ENCODE measurements around the gene SLC51B.

The SLC51B gene

GRCh38 chr15:65029736-65030208 lies 15.4 kb upstream of the SLC51B start:
- no peak for DNase-seq (ENCODE audit: low spot score)
- in situ Hi-C loops (cut with MboI; ENCODE audit: low pct_unique_long_range_greater_than_20kb, low sequenced_read_pairs, unreplicated experiment) = no loop called here
- TF ChIP-seq, protein P1, sequence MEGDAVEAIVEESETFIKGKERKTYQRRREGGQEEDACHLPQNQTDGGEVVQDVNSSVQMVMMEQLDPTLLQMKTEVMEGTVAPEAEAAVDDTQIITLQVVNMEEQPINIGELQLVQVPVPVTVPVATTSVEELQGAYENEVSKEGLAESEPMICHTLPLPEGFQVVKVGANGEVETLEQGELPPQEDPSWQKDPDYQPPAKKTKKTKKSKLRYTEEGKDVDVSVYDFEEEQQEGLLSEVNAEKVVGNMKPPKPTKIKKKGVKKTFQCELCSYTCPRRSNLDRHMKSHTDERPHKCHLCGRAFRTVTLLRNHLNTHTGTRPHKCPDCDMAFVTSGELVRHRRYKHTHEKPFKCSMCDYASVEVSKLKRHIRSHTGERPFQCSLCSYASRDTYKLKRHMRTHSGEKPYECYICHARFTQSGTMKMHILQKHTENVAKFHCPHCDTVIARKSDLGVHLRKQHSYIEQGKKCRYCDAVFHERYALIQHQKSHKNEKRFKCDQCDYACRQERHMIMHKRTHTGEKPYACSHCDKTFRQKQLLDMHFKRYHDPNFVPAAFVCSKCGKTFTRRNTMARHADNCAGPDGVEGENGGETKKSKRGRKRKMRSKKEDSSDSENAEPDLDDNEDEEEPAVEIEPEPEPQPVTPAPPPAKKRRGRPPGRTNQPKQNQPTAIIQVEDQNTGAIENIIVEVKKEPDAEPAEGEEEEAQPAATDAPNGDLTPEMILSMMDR (IDR thresholded peaks at IDR 0.05; ENCODE audit: extremely low read depth, insufficient read depth, missing control alignments) = no peak

- in situ Hi-C loops (cut with MboI; ENCODE audit: low pct_unique_long_range_greater_than_20kb, low sequenced_read_pairs, unreplicated experiment) = no loop called here
- TF ChIP-seq, protein P1 (IDR thresholded peaks at IDR 0.05; ENCODE audit: extremely low read depth, insufficient read depth, missing control alignments) = peak; percentile 50
- no peak for DNase-seq (ENCODE audit: low spot score)
Observed at GRCh38 chr15:65032801-65033537, 12.2 kb upstream of the SLC51B start.

DNA sequence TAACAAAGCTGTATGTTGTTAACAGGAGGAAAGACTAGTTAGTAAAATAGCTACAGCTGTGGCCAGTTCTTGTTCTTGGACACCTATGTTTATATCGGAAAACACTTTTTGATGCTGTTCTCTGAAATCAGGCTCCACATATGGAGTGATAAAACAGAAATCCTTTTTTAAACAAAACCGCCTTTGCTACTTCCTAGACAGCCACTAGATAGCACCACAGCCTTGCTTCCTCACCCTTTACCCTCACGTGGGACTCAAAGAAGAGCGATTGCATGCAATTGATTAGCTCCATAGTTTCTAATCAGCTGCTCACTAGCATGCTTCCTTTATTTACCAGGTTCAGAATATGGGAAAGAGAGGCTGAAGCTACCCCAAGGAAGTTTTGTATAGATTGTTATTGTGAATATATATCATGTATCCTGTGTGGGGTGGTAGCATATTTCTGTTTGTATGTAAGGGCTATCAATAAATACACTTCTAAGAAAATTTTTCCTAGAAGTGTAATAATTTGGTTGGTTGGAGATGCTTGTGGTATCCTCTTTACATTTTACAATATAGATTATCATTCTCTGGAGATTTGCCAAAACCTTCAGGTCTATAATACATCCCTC lies 11.4 kb upstream of the SLC51B start:
- in situ Hi-C loops (cut with MboI; ENCODE audit: low pct_unique_long_range_greater_than_20kb, low sequenced_read_pairs, unreplicated experiment) = no loop called here
- peak; percentile 59 for DNase-seq (ENCODE audit: low spot score)
- TF ChIP-seq, protein P1 (IDR thresholded peaks at IDR 0.05; ENCODE audit: extremely low read depth, insufficient read depth, missing control alignments) = peak; percentile 67

DNA sequence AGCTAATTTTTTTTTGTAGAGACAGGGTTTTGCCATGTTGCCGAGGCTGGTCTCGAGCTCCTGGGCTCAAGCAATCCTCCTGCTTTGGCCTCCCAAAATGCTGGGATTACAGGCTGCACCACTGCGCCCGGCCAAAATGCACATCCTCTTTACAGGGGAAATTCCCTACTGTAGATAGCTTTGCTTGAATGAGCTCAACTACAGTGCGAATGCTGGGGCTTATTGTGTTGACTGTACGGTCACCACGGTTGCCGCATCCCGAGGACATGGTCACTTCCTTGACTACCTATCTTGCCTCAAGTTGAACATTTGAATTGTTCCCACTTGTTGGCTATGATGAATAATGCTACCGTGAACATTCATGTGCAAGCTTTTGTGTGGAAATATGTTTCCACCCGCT lies 10.5 kb upstream of the SLC51B start:
- in situ Hi-C loops (cut with MboI; ENCODE audit: low pct_unique_long_range_greater_than_20kb, low sequenced_read_pairs, unreplicated experiment) = no loop called here
- DNase-seq (ENCODE audit: low spot score) = no peak
- TF ChIP-seq, protein P1 (IDR thresholded peaks at IDR 0.05; ENCODE audit: extremely low read depth, insufficient read depth, missing control alignments) = no peak

GRCh38 chr15:65037309-65037708 lies 7.9 kb upstream of the SLC51B start:
- DNase-seq (ENCODE audit: low spot score) = no peak
- in situ Hi-C loops (cut with MboI; ENCODE audit: low pct_unique_long_range_greater_than_20kb, low sequenced_read_pairs, unreplicated experiment) = no loop called here
- TF ChIP-seq, protein P1 (IDR thresholded peaks at IDR 0.05; ENCODE audit: extremely low read depth, insufficient read depth, missing control alignments) = no peak

GRCh38 chr15:65038428-65038827 lies 6.8 kb upstream of the SLC51B start:
- TF ChIP-seq, protein P1 (IDR thresholded peaks at IDR 0.05; ENCODE audit: extremely low read depth, insufficient read depth, missing control alignments) = no peak
- no peak for DNase-seq (ENCODE audit: low spot score)
- in situ Hi-C loops (cut with MboI; ENCODE audit: low pct_unique_long_range_greater_than_20kb, low sequenced_read_pairs, unreplicated experiment) = no loop called here

Data from GM13977 (cell line).